ENCODE measurements around the gene FAM222A.
"Not testable (repeated sequence)": the region's sequence is repeated elsewhere in the genome, so short reads cannot be mapped to it uniquely, and the experiment has no call there.

FAM222A gene

GRCh38 chr12:109693653-109694600 lies 19.7 kb upstream of the FAM222A start:
- no peak for DNase-seq (ENCODE audit: low read depth)

- DNase-seq (ENCODE audit: low read depth): not testable (repeated sequence)
Observed at GRCh38 chr12:109694629-109695028, 19.0 kb upstream of the FAM222A start.

GRCh38 chr12:109695416-109695815 lies 18.2 kb upstream of the FAM222A start:
- DNase-seq (ENCODE audit: low read depth): no peak

- no peak for DNase-seq (ENCODE audit: low read depth)
Observed at GRCh38 chr12:109695961-109696461, 17.6 kb upstream of the FAM222A start.

GRCh38 chr12:109696485-109697269 lies 16.9 kb upstream of the FAM222A start:
- DNase-seq (ENCODE audit: low read depth): no peak

GRCh38 chr12:109697270-109697553 lies 16.4 kb upstream of the FAM222A start:
- DNase-seq (ENCODE audit: low read depth): no peak

GRCh38 chr12:109697877-109698468 lies 15.7 kb upstream of the FAM222A start:
- DNase-seq (ENCODE audit: low read depth): no peak

- no peak for DNase-seq (ENCODE audit: low read depth)
Observed at GRCh38 chr12:109698820-109699219, 14.8 kb upstream of the FAM222A start.

- no peak for DNase-seq (ENCODE audit: low read depth)
Observed at GRCh38 chr12:109701064-109701463, 12.6 kb upstream of the FAM222A start.

GRCh38 chr12:109702111-109702841 lies 11.3 kb upstream of the FAM222A start:
- no peak for DNase-seq (ENCODE audit: low read depth)

GRCh38 chr12:109703684-109704083 lies 9.9 kb upstream of the FAM222A start:
- DNase-seq (ENCODE audit: low read depth): no peak

GRCh38 chr12:109704371-109705098 lies 9.1 kb upstream of the FAM222A start:
- DNase-seq (ENCODE audit: low read depth): no peak

GRCh38 chr12:109705291-109705690 lies 8.3 kb upstream of the FAM222A start:
- DNase-seq (ENCODE audit: low read depth): no peak

GRCh38 chr12:109706398-109706746 lies 7.3 kb upstream of the FAM222A start:
- no peak for DNase-seq (ENCODE audit: low read depth)

GRCh38 chr12:109706747-109707469 lies 6.7 kb upstream of the FAM222A start:
- DNase-seq (ENCODE audit: low read depth): no peak

GRCh38 chr12:109707470-109707821 lies 6.2 kb upstream of the FAM222A start:
- no peak for DNase-seq (ENCODE audit: low read depth)

GRCh38 chr12:109708939-109709338 lies 4.7 kb upstream of the FAM222A start:
- no peak for DNase-seq (ENCODE audit: low read depth)

- no peak for DNase-seq (ENCODE audit: low read depth)
Observed at GRCh38 chr12:109709401-109709991, 4.1 kb upstream of the FAM222A start.

GRCh38 chr12:109710205-109710746 lies 3.3 kb upstream of the FAM222A start:
- DNase-seq (ENCODE audit: low read depth): no peak
